HCT116 (cell line): ENCODE data around the gene DMRT2.

ENCODE experiments used
- CBX3 ChIP-seq: IDR thresholded peaks from 2 replicates; pipeline ENCODE4 v1.6.1; 2012; ENCODE audit warnings: low read depth
- EGR1 ChIP-seq: IDR thresholded peaks from 2 replicates; pipeline ENCODE4 v1.6.1; 2012; ENCODE audit warnings: low read depth
- EZH2 ChIP-seq: fragments of 200-600 bp; sonication (generic); IDR thresholded peaks from 2 replicates; pipeline ENCODE4 v1.6.1; 2017; ENCODE audit warnings: antibody characterized with exemption, mixed run types
- POLR2A ChIP-seq: IDR thresholded peaks from 2 replicates; pipeline ENCODE4 v1.7.0; 2011; ENCODE audit warnings: borderline replicate concordance; ENCODE audit not compliant: insufficient read depth, insufficient read length; ENCODE audit errors: extremely low read depth
- RAD21 ChIP-seq: IDR thresholded peaks from 2 replicates; pipeline ENCODE4 v1.6.1; 2012; ENCODE audit warnings: low read depth, mild to moderate bottlenecking
- TCF7L2 ChIP-seq: IDR thresholded peaks from 2 replicates; pipeline ENCODE4 v1.7.0; 2011; ENCODE audit warnings: borderline replicate concordance, inconsistent platforms; ENCODE audit not compliant: insufficient read depth, insufficient read length; ENCODE audit errors: extremely low read depth
- YY1 ChIP-seq: IDR thresholded peaks from 2 replicates; pipeline ENCODE4 v1.6.1; 2011; ENCODE audit warnings: low read length, low read depth, moderate library complexity, mild to moderate bottlenecking; ENCODE audit not compliant: insufficient replicate concordance; ENCODE audit errors: extremely low read depth
- TF ChIP-seq, protein P1 (sequence below), 3 experiments: fragments of 200-600 bp in 1 of 3; sonication (generic) in 1 of 3; IDR thresholded peaks in 2 of 3; conservative IDR thresholded peaks in 1 of 3; 2 replicates each; pipeline ENCODE4 v1.5.1; 2012 to 2017; ENCODE audit warnings: low read depth in 2 of 3, low read length in 2 of 3, antibody characterized with exemption in 1 of 3, borderline replicate concordance in 1 of 3, control low read depth in 1 of 3, mild to moderate bottlenecking in 1 of 3, mixed read lengths in 1 of 3, mixed run types in 1 of 3, moderate library complexity in 1 of 3; ENCODE audit not compliant: insufficient read depth in 1 of 3
- TF ChIP-seq, protein P2 (sequence below): IDR thresholded peaks from 2 replicates; pipeline ENCODE4 v1.6.1; 2012
- TF ChIP-seq, protein P3 (sequence below): IDR thresholded peaks from 2 replicates; pipeline ENCODE4 v1.6.1; 2012; ENCODE audit warnings: low read depth

DNA sequence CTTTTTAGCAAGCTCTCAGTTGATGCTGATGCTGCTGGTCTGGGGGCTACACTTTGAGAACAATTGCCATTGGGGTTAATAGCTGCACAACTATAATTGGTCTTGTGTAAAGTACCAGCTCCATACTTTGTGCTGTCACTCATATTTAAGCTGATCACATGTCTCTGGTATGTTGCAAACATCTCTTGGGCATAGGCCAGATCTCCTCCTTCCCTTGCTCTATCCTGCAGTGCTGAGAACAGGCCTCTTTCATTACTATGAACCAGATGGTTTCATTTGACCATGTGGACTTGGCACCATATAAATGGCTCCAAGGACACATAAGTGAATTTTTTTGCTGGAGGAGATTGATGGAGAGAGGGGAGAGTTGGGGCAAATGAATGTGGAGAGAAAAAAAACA, 48.4 kb downstream of the DMRT2 start:
- no peak for TF ChIP-seq RAD21
- TF ChIP-seq, protein P1, sequence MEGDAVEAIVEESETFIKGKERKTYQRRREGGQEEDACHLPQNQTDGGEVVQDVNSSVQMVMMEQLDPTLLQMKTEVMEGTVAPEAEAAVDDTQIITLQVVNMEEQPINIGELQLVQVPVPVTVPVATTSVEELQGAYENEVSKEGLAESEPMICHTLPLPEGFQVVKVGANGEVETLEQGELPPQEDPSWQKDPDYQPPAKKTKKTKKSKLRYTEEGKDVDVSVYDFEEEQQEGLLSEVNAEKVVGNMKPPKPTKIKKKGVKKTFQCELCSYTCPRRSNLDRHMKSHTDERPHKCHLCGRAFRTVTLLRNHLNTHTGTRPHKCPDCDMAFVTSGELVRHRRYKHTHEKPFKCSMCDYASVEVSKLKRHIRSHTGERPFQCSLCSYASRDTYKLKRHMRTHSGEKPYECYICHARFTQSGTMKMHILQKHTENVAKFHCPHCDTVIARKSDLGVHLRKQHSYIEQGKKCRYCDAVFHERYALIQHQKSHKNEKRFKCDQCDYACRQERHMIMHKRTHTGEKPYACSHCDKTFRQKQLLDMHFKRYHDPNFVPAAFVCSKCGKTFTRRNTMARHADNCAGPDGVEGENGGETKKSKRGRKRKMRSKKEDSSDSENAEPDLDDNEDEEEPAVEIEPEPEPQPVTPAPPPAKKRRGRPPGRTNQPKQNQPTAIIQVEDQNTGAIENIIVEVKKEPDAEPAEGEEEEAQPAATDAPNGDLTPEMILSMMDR (IDR thresholded peaks at IDR 0.05 in 2 of 3, conservative IDR thresholded peaks at IDR 0.05 in 1 of 3; ENCODE audit: borderline replicate concordance in 1 of 3, insufficient read depth in 1 of 3, low read depth in 2 of 3, low read length in 2 of 3) = no peak
- TF ChIP-seq, protein P2, sequence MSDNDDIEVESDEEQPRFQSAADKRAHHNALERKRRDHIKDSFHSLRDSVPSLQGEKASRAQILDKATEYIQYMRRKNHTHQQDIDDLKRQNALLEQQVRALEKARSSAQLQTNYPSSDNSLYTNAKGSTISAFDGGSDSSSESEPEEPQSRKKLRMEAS = no peak
- TF ChIP-seq, protein P3, sequence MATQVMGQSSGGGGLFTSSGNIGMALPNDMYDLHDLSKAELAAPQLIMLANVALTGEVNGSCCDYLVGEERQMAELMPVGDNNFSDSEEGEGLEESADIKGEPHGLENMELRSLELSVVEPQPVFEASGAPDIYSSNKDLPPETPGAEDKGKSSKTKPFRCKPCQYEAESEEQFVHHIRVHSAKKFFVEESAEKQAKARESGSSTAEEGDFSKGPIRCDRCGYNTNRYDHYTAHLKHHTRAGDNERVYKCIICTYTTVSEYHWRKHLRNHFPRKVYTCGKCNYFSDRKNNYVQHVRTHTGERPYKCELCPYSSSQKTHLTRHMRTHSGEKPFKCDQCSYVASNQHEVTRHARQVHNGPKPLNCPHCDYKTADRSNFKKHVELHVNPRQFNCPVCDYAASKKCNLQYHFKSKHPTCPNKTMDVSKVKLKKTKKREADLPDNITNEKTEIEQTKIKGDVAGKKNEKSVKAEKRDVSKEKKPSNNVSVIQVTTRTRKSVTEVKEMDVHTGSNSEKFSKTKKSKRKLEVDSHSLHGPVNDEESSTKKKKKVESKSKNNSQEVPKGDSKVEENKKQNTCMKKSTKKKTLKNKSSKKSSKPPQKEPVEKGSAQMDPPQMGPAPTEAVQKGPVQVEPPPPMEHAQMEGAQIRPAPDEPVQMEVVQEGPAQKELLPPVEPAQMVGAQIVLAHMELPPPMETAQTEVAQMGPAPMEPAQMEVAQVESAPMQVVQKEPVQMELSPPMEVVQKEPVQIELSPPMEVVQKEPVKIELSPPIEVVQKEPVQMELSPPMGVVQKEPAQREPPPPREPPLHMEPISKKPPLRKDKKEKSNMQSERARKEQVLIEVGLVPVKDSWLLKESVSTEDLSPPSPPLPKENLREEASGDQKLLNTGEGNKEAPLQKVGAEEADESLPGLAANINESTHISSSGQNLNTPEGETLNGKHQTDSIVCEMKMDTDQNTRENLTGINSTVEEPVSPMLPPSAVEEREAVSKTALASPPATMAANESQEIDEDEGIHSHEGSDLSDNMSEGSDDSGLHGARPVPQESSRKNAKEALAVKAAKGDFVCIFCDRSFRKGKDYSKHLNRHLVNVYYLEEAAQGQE = no peak
- TF ChIP-seq POLR2A = no peak
- TF ChIP-seq TCF7L2 = no peak
- TF ChIP-seq EZH2 = no peak
- no peak for TF ChIP-seq YY1
- TF ChIP-seq CBX3 = no peak
- TF ChIP-seq EGR1 = no peak
